HCT116 (cell line): ENCODE measurements around the gene KRTAP10-7. TPM values are rescaled to one million over a fixed set of nuclear protein-coding genes. Genes with fewer than 3 reads are reported as not detected.

Source experiments
- ATAC-seq: fragments of 200-7000 bp; cut with Tn5 transposase; 2 replicates; pipeline ENCODE4 v1.9.1; 2020; ENCODE audit warnings: mild to moderate bottlenecking, moderate library complexity
- BruUV-seq: library from RNA; stranded (reverse); fragments of 400-500 nt; replicated peaks from 2 replicates; lab custom pipeline; 2021; lab: Mats Ljungman, UMichigan
- CTCF ChIA-PET: fragments of 300-600 bp; sonication (Branson Sonifier 250); formaldehyde crosslinking; loops from one replicate; lab custom pipeline; 2021; ENCODE audit warnings: antibody characterized with exemption; lab: Charles Lee
- POLR2A ChIA-PET: fragments of 300-600, 350-600 bp; sonication (Branson Sonifier 250); formaldehyde crosslinking; loops from one replicate; lab custom pipeline; 2021; ENCODE audit warnings: antibody characterized with exemption; lab: Charles Lee
- RAD21 ChIA-PET, 2 experiments: fragments of 300-600 bp; sonication (Branson Sonifier 250); formaldehyde crosslinking; loops; one replicate each; lab custom pipeline; 2023; ENCODE audit warnings: low total read pairs in 2 of 2; ENCODE audit not compliant: uncharacterized antibody in 2 of 2, unreplicated experiment in 2 of 2, low non-redundant PET in 1 of 2; lab: Charles Lee
- DNase-seq: peaks from one replicate; pipeline ENCODE4 v3.0.0-alpha.2; 2010; ENCODE audit warnings: low read depth, low spot score
- H2AFZ ChIP-seq: fragments of 200-600 bp; shearing (Covaris generic), sonication (generic); 2 replicates; pipeline ENCODE4 v1.6.1; 2017; ENCODE audit warnings: low read depth, mixed run types, mixed read lengths, antibody characterized with exemption, low read length; ENCODE audit not compliant: poor library complexity, severe bottlenecking
- H3K27ac ChIP-seq: 2 replicates; pipeline ENCODE4 v1.5.1; 2012; ENCODE audit warnings: low read depth, low read length
- H3K27me3 ChIP-seq: fragments of 200-600 bp; sonication (generic); 2 replicates; pipeline ENCODE4 v1.6.1; 2016; ENCODE audit warnings: mixed run types, low read length, mixed read lengths; ENCODE audit not compliant: insufficient read depth
- H3K36me3 ChIP-seq, 2 experiments: fragments of 200-500 bp in 1 of 2; fragments of 200-600 bp in 1 of 2; sonication (Bioruptor generic) in 1 of 2; sonication (generic) in 1 of 2; 2 replicates each; pipeline versions ENCODE4 v1.5.1 to v1.6.1; 2014 to 2016; ENCODE audit warnings: low read length in 2 of 2, inconsistent platforms in 1 of 2, mixed read lengths in 1 of 2, mixed run types in 1 of 2; ENCODE audit not compliant: insufficient read depth in 2 of 2, control insufficient read depth in 1 of 2
- H3K4me1 ChIP-seq, 2 experiments: fragments of 200-600 bp in 1 of 2; sonication (generic) in 1 of 2; 2 replicates each; pipeline versions ENCODE4 v1.5.1 to v1.6.1; 2012 to 2017; ENCODE audit warnings: low read length in 2 of 2, inconsistent platforms in 1 of 2, mild to moderate bottlenecking in 1 of 2, mixed read lengths in 1 of 2, mixed run types in 1 of 2, moderate library complexity in 1 of 2; ENCODE audit not compliant: insufficient read depth in 2 of 2, control insufficient read depth in 1 of 2
- H3K4me2 ChIP-seq: fragments of 200-600 bp; sonication (generic); 2 replicates; pipeline ENCODE4 v1.6.1; 2017; ENCODE audit warnings: mixed run types, low read length, mixed read lengths
- H3K4me3 ChIP-seq, 2 experiments: fragments of 200-600 bp in 1 of 2; sonication (generic) in 1 of 2; replicated peaks in 1 of 2; 2 replicates each; pipeline ENCODE4 v1.5.1; 2011 to 2016; ENCODE audit warnings: low read length in 2 of 2, control low read depth in 1 of 2, low read depth in 1 of 2, mild to moderate bottlenecking in 1 of 2, mixed read lengths in 1 of 2, mixed run types in 1 of 2
- H3K79me2 ChIP-seq: fragments of 200-600 bp; sonication (generic); 2 replicates; pipeline ENCODE4 v1.6.1; 2017; ENCODE audit warnings: mild to moderate bottlenecking, mixed run types, low read length, moderate library complexity, mixed read lengths; ENCODE audit not compliant: insufficient read depth
- H3K9ac ChIP-seq: fragments of 200-600 bp; sonication (generic); 2 replicates; pipeline ENCODE4 v1.6.1; 2016; ENCODE audit warnings: low read length, mixed read lengths
- H3K9me2 ChIP-seq: fragments of 200-600 bp; sonication (generic), shearing (Covaris generic); 2 replicates; pipeline ENCODE4 v1.6.1; 2017; ENCODE audit warnings: mixed run types, mild to moderate bottlenecking, moderate library complexity; ENCODE audit not compliant: insufficient read depth
- H3K9me3 ChIP-seq, 2 experiments: fragments of 200-500 bp in 1 of 2; fragments of 200-600 bp in 1 of 2; sonication (Bioruptor generic) in 1 of 2; sonication (generic) in 1 of 2; 2 replicates each; pipeline ENCODE4 v1.6.1; 2014 to 2017; ENCODE audit warnings: low read length in 2 of 2, mixed read lengths in 2 of 2, inconsistent platforms in 1 of 2, low read depth in 1 of 2, mild to moderate bottlenecking in 1 of 2, mixed run types in 1 of 2, moderate library complexity in 1 of 2; ENCODE audit not compliant: control insufficient read depth in 1 of 2, insufficient read depth in 1 of 2
- H4K20me1 ChIP-seq: fragments of 200-600 bp; sonication (generic), shearing (Covaris generic); 2 replicates; pipeline ENCODE4 v1.6.1; 2017; ENCODE audit warnings: mixed run types, mild to moderate bottlenecking, moderate library complexity; ENCODE audit not compliant: insufficient read depth
- CTCF ChIP-seq, 3 experiments: fragments of 200-600 bp in 1 of 3; sonication (generic) in 1 of 3; IDR thresholded peaks in 2 of 3; conservative IDR thresholded peaks in 1 of 3; 2 replicates each; pipeline ENCODE4 v1.5.1; 2012 to 2017; ENCODE audit warnings: low read depth in 2 of 3, low read length in 2 of 3, antibody characterized with exemption in 1 of 3, borderline replicate concordance in 1 of 3, control low read depth in 1 of 3, mild to moderate bottlenecking in 1 of 3, mixed read lengths in 1 of 3, mixed run types in 1 of 3, moderate library complexity in 1 of 3; ENCODE audit not compliant: insufficient read depth in 1 of 3
- EZH2 ChIP-seq: fragments of 200-600 bp; sonication (generic); IDR thresholded peaks from 2 replicates; pipeline ENCODE4 v1.6.1; 2017; ENCODE audit warnings: antibody characterized with exemption, mixed run types
- MAX ChIP-seq: IDR thresholded peaks from 2 replicates; pipeline ENCODE4 v1.6.1; 2012
- SIN3A ChIP-seq: IDR thresholded peaks from 2 replicates; pipeline ENCODE4 v1.6.1; 2012; ENCODE audit warnings: low read depth
- TCF7L2 ChIP-seq: IDR thresholded peaks from 2 replicates; pipeline ENCODE4 v1.7.0; 2011; ENCODE audit warnings: borderline replicate concordance, inconsistent platforms; ENCODE audit not compliant: insufficient read depth, insufficient read length; ENCODE audit errors: extremely low read depth
- YY1 ChIP-seq: IDR thresholded peaks from 2 replicates; pipeline ENCODE4 v1.6.1; 2011; ENCODE audit warnings: low read length, low read depth, moderate library complexity, mild to moderate bottlenecking; ENCODE audit not compliant: insufficient replicate concordance; ENCODE audit errors: extremely low read depth
- ZNF274 ChIP-seq: fragments of 200-500 bp; sonication (Bioruptor generic); IDR thresholded peaks from 2 replicates; pipeline ENCODE4 v1.6.1; 2014; ENCODE audit warnings: mild to moderate bottlenecking, low read depth, low read length, inconsistent platforms
- intact Hi-C: fragments of 100-400 bp; cut with micrococcal nuclease; formaldehyde crosslinking; loops from 2 replicates; pipeline ENCODE4 v1.10.0; 2022
- total RNA-seq: library from RNA; stranded (reverse); gene quantifications from one replicate; pipeline ENCODE4 v1.2.1, GENCODE V29; 2021; ENCODE audit not compliant: unreplicated experiment

Gene KRTAP10-7
- total RNA-seq, 1 experiment from 2014 or later: not detected

- no peaks in the 10 kb centered on the region for H3K79me2 ChIP-seq
- H3K9me2 ChIP-seq: no peaks in the 10 kb centered on the region
- intact Hi-C loops: no loop called here
- ATAC-seq: no peak
- H3K36me3 ChIP-seq: no peaks in the 10 kb centered on the region
- DNase-seq: no peak
- H3K4me2 ChIP-seq: no peak overlapping the region
- TF ChIP-seq YY1 (no peak), CTCF (IDR thresholded peaks at IDR 0.05 in 2 of 3, conservative IDR thresholded peaks at IDR 0.05 in 1 of 3; ENCODE audit: borderline replicate concordance in 1 of 3, insufficient read depth in 1 of 3, low read depth in 2 of 3, low read length in 2 of 3) (no peak), EZH2 (no peak), TCF7L2 (no peak), SIN3A (no peak)
- TF ChIP-seq, all 23 proteins: peak for 0
- ChIA-PET POLR2A (no interaction called here), RAD21 (no interaction called here), CTCF (no interaction called here)
- BruUV-seq: no TSS peak
- H3K27ac ChIP-seq: no peak overlapping the region
- H3K9me3 ChIP-seq: peaks cover 6 to 11% of the 10 kb centered on the region in 2 experiments
- H3K27me3 ChIP-seq: no peaks in the 10 kb centered on the region
- no peak overlapping the region for H3K9ac ChIP-seq
- no peak overlapping the region for H3K4me3 ChIP-seq
- H2AFZ ChIP-seq: no peak overlapping the region
- H3K4me1 ChIP-seq: no peaks in the 10 kb centered on the region
- H4K20me1 ChIP-seq: no peaks in the 10 kb centered on the region
Observed at GRCh38 chr21:44617071-44617501, 16.7 kb downstream of the KRTAP10-7 start.

- H3K9ac ChIP-seq: no peak overlapping the region
- no peaks in the 10 kb centered on the region for H3K9me2 ChIP-seq
- ChIA-PET CTCF (no interaction called here), POLR2A (no interaction called here), RAD21 (no interaction called here)
- peaks cover 8 to 20% of the 10 kb centered on the region in 2 experiments for H3K9me3 ChIP-seq
- no peaks in the 10 kb centered on the region for H3K79me2 ChIP-seq
- no peaks in the 10 kb centered on the region for H3K4me1 ChIP-seq
- H2AFZ ChIP-seq: no peak overlapping the region
- H3K36me3 ChIP-seq: no peaks in the 10 kb centered on the region
- no peak overlapping the region for H3K27ac ChIP-seq
- DNase-seq (peak; percentile 2), ATAC-seq (peak; percentile 88)
- intact Hi-C loops: no loop called here
- BruUV-seq: no TSS peak
- no peak overlapping the region for H3K4me3 ChIP-seq
- no peaks in the 10 kb centered on the region for H3K27me3 ChIP-seq
- no peaks in the 10 kb centered on the region for H4K20me1 ChIP-seq
- TF ChIP-seq CTCF (IDR thresholded peaks at IDR 0.05 in 2 of 3, conservative IDR thresholded peaks at IDR 0.05 in 1 of 3; ENCODE audit: borderline replicate concordance in 1 of 3, insufficient read depth in 1 of 3, low read depth in 2 of 3, low read length in 2 of 3): peak; percentile 6 to 23 (median 14); a peak in 1 of 6 replicates
- TF ChIP-seq ZNF274: no peak
- no peak for TF ChIP-seq MAX
- H3K4me2 ChIP-seq: no peak overlapping the region
Observed at GRCh38 chr21:44618504-44618903, 18.1 kb downstream of the KRTAP10-7 start.
